Renal pelvis (tissue), 4 donors: ENCODE data around the gene PSG7. TPM values are rescaled to one million over a fixed set of nuclear protein-coding genes. Genes with fewer than 3 reads are reported as not detected.
"Not testable (repeated sequence)": the region's sequence is repeated elsewhere in the genome, so short reads cannot be mapped to it uniquely, and the experiment has no call there.

Experiments
- DNase-seq: peaks from one replicate; pipeline ENCODE4 v3.0.0-alpha.2; 2013
- polyA plus RNA-seq, 3 donors: library from polyadenylated mRNA; unstranded; fragments of 120-200 nt; gene quantifications; one replicate each; pipeline ENCODE4 v1.2.1, GENCODE V29; 2013; ENCODE audit not compliant: insufficient read length in 3 of 3

Gene PSG7
- polyA plus RNA-seq, 3 donors, result not detected

- DNase-seq, result not testable (repeated sequence)
Measured at GRCh38 chr19:42916931-42917330, 20.1 kb downstream of the PSG7 start.

GRCh38 chr19:42913516-42913915 lies 23.5 kb downstream of the PSG7 start:
- DNase-seq, result not testable (repeated sequence)

DNA sequence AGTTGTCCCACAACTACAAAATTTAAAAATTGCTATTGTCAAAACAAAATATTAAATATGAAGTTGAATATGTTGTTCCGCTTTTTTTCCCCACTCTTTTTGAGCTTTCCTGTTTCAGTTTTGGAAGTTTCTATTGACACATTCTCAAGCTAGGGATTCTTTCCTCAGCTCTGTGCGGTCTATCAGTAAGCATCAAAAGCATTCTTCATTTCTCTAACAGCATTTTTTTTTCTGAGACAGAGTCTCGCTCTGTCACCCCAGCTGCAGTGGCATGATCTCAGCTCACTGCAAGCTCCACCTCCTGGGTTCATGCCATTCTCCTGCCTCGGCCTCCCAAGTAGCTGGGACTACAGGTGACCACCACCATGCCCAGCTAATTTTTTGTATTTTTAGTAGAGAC lies 24.1 kb downstream of the PSG7 start:
- DNase-seq, result not testable (repeated sequence)

DNA sequence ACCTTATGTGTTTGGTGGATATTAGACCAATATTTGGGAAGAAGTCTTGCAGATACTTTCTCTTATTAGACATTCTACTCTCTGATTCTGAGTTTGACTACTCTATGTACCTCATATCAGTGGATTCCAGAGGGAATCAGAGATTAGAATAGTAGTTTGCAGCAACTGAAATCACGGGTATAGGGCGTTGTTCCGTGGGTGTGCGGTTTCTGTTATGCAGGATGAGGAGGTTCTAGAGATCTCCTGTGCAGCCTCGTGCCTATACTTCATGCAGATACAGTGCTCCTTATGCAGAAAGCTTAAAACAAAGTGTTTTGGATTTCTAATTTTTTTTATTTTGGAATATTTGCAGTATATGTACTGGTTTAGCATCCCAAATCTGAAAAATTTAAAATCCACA lies 25.3 kb downstream of the PSG7 start:
- not testable (repeated sequence) for DNase-seq

DNA sequence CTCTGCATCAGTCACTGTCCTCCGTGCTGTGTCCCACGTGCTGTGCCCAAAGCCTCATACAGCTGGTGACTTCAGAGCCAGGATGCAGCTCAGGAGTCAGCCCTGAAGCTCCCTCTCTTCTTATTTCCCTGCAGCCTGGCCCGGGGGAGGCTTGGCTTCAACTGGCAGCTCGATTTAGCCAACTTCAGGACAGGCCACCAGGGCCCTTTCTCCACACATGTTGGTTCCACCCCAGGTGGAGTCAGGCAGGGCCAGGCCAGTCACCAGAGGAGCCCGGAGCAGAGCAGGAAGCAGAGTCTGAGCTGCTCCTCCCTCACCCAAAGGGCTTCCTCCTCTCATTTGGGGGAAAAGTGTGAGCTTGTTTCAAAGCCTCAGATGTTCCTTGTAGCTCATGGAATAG lies 30.8 kb downstream of the PSG7 start:
- DNase-seq, result not testable (repeated sequence)

- not testable (repeated sequence) for DNase-seq
Measured at GRCh38 chr19:42900561-42900960, 36.4 kb downstream of the PSG7 start.

- DNase-seq, result not testable (repeated sequence)
Measured at GRCh38 chr19:42899674-42900073, 37.3 kb downstream of the PSG7 start.

DNA sequence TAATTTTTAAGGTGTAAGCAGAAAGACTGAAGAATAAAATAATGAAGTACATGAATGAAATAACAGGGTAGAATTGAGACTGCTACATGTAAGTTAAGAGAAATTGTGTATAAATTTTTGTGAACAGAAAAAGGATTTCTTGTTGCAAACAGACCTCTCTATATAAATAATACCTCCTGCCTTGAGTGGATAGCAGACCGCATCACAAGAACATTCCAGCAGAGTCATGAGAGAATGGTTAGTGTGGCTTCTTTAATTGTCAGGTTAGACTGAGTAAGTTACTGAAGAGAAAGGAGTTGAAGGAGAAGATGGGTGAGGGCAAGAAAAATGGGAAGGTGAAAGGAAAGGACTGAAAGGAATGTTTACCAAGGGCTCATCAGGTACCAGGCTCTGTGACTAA lies 37.9 kb downstream of the PSG7 start:
- not testable (repeated sequence) for DNase-seq

- not testable (repeated sequence) for DNase-seq
Measured at GRCh38 chr19:42898656-42899055, 38.4 kb downstream of the PSG7 start.

DNA sequence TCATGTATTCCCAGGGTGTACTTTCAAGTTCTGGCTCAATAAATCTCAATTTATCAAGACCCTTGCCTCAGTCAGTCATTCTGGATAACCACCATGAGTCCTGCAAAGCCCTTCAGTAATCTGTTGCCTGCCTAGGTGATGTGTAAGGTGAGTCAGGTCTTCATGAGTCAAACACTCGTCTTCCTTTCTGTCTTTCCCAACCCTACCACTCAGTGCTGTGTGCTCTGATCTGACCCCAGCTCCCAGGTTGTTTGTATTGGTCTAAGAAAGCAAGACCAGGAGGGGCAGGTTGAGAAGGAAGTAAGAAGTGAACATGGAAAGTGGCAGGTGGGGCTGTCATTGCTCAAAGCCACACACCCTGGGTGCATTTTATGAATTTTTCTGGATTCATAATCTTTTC lies 39.3 kb downstream of the PSG7 start:
- DNase-seq, result not testable (repeated sequence)

- DNase-seq, result not testable (repeated sequence)
Measured at GRCh38 chr19:42890446-42890845, 46.6 kb downstream of the PSG7 start.

DNA sequence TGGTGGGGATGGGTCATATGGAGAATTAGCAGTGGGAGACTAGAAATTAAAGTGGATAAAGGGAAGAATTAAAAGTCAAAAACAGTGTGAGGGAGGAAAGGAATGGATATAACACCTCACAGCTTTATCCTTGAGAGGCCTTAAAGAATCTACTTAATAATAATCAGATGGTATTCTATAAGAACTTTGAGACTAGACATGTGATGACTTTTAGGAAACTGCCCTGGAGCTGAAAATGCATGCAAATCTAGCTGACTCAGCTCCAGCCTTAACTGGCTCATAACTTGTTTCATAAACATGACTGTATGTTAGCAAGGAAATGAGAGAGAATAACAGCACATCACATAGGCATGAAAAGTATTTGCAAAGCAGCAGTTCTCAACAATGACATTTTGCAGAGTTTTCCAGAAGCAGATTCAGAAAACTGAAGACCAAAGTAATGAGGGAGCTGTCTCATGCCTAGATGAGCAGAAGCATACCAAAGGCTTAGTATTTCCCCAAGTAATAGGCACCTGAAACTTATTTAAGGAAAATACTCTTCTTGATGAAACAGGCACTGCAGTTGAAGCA lies 49.0 kb downstream of the PSG7 start:
- DNase-seq, result not testable (repeated sequence)

DNA sequence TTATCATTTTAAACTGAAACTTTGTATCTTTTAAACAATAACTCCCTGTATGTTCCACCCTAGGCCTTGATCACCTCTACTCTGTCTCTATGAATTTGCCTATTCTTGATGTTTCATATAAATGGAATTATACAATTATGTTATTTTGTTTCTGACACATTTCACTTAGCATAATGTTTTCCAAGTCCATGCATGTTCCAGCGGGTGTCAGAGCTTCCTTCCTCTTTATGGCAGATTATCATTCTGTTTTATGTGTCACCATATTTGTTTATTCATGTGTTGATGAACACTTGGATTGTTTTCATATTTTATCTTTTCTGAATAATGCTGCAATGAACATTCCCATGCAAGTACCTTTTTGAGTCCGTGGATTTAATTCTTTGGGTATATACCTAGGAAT lies 54.3 kb downstream of the PSG7 start:
- not testable (repeated sequence) for DNase-seq

DNA sequence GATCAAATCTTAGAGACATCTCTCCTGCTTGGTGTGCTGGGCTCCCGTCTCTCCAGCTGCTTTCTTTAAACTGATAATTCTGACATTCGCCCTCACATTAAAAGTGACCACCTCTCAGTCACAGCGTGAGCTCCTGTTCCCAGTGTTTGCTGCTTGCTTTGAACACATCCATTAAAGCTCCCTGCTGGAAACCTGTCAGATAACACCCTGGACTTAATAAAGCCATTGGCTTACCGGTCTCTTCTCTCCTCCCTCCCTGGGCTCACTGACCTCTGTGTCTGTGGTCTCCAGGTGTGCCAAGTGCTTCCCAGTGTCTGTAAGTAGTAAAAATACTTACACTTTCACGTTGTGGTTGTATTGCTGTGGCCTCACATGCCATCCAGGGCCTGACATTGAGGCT lies 55.0 kb downstream of the PSG7 start:
- DNase-seq, result not testable (repeated sequence)

GRCh38 chr19:42881279-42881678 lies 55.7 kb downstream of the PSG7 start:
- not testable (repeated sequence) for DNase-seq

DNA sequence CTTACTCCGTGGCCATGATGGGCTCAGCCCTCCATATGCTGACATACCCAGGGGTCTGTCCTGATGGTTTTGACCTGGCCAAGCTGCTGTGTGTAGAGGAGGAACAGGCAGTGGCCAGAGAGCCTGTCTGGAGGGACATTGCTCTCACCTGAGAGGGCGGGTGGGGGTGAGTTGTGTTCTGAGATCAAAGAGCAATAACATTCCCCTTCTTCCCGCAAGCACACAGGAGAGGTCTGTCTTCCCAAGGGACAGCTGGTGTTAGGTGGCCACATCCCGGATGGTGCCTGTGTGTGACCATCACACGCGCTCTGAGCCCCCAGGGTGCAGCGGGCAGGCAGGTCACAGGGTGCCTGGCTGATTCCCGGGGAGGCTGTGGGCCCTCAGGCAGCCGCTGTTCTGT lies 56.4 kb downstream of the PSG7 start:
- DNase-seq, result not testable (repeated sequence)

GRCh38 chr19:42879613-42880012 lies 57.4 kb downstream of the PSG7 start, which contains the start of gene PSG1:
PSG1 (minus strand) TSS chr19:42879713; CDS start chr19:42879581, 132 bp downstream.
- DNase-seq, result no peak

- not testable (repeated sequence) for DNase-seq
Measured at GRCh38 chr19:42876596-42876995, 60.4 kb downstream of the PSG7 start.

- not testable (repeated sequence) for DNase-seq
Measured at GRCh38 chr19:42875881-42876280, 61.1 kb downstream of the PSG7 start.

GRCh38 chr19:42874901-42875813 lies 61.9 kb downstream of the PSG7 start:
- DNase-seq, result not testable (repeated sequence)

- DNase-seq, result not testable (repeated sequence)
Measured at GRCh38 chr19:42874136-42874535, 62.9 kb downstream of the PSG7 start.
